ENCODE measurements around the gene EIF5.

Gene EIF5

DNA sequence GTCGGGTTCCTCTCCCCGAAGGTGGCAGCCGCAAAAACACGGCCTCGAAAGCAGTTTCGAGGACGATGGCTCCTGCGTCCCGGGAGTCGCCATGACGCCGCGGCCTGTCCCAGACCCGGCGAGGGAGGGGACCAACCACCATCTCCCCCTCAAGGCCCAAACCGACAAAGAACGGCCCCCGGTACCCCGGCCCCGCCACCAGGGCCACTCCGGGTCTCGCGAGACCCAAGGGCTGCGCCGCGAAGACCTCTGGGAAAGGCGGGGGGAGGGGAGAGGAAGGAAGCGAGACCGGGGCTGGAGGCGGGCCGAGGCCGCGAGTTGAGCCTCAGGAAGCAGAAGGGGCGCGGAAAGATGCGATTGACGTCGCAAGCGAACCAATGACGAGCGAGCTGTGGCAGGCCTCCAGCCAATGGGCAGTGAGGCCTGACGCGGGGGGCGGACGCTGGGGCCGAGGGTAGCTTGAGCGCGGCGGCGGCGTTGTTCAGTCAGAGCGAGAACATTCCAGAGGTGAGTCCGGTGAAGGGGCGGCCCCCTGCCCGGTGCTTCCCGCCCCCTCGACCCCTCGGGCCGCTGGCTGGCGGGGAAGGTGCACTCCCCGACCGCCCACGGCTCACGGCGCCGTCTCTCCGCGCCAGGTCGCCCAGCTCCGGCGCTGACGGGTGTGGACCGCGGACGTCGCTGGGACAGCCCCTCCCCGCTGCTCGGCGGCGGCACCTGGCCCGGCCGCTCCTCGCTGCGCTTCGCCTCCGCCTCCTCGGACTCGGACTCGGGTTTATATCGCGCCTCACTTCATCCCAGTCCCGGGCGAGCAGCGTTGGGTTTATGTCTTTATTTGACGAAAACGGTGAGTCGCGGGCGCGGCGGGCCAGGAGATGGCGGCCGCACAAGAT lies at the start of gene EIF5:
Gene EIF5 (plus strand): TSS at position 484 of the 890 bp plus-strand sequence. CDS start 1,624 bp downstream, outside the sequence.
- H3K4me1 Mint-ChIP-seq: peaks cover 51% of the 10 kb centered on the region
- peak within 1 kb of the TSS; percentile 91 for H3K4me3 Mint-ChIP-seq
- H3K27ac Mint-ChIP-seq: peak within 1 kb of the TSS; percentile 99
- no peaks in the 10 kb centered on the region for H3K9me3 Mint-ChIP-seq
- H3K36me3 Mint-ChIP-seq: peaks cover 28% of the 10 kb centered on the region
- no peaks in the 10 kb centered on the region for H3K27me3 Mint-ChIP-seq

DNA sequence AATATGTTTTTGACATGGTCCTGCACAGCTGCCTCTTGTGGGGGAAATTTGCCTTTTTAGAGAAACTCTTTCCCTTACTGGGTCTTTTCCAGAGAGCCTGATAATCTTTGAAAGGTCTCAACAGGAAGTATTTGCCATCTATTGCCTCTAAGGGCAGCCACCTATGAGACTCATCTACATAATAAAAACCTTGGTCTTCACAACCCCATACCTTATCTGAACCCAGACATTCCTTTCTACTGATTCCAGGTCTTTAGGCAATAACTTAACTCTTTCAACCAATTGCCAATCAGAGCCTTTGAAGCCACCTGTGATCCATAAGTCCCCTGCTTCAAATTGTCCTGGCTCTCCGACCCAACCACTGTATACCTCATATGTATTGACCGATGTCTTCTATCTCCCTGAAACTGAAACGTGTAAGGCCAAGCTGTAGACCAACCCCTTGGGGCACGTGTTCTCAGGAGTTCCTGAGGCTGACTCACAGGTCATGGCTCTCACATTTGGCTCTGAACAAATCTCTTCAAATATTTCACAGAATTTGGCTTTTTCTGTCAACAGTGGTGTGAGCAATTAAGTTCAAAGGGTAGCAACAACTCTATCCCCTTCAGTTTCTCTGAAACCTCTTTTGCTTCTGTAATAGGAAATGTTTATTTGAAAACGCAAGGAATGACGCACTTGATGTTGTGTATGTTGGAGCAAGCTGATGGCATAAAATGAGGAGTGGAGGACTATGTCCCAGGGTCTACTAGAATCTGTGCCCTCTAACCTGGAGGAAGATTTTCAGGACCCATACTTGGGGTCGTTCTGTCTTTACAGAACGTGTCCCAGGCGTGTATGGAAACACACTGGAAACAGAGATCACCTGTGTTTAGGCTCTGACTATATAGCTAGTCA lies 49.2 kb upstream of the EIF5 start:
- Mint-ChIP-seq H3K4me1 (peaks cover 2% of the 10 kb centered on the region), H3K36me3 (no peaks in the 10 kb centered on the region), H3K27ac (no peak overlapping the region), H3K4me3 (no peak overlapping the region), H3K9me3 (no peaks in the 10 kb centered on the region), H3K27me3 (peaks cover 38% of the 10 kb centered on the region)

DNA sequence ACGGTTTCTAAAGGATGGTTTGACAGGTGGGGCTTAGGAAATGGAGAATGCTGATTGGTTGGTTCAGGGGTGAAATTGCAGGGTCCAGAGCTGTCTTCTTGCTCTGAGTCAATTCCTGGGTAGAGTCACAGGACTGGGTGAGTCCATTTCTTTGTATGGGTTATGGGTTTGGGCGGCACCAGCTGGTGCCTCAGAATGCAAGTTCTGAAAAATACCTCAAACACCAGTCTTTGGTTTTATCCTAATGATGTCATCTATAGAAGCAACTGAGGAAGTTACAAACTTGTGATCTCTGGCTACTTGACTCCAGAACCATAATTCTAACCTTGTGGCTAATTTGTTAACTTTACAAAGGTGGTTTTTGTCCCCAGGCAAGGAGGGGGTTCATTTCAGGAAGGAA lies 47.6 kb upstream of the EIF5 start:
- H3K36me3 Mint-ChIP-seq: no peaks in the 10 kb centered on the region
- no peaks in the 10 kb centered on the region for H3K9me3 Mint-ChIP-seq
- H3K4me1 Mint-ChIP-seq: no peaks in the 10 kb centered on the region
- no peak overlapping the region for H3K4me3 Mint-ChIP-seq
- H3K27me3 Mint-ChIP-seq: peaks cover 31% of the 10 kb centered on the region
- no peak overlapping the region for H3K27ac Mint-ChIP-seq

DNA sequence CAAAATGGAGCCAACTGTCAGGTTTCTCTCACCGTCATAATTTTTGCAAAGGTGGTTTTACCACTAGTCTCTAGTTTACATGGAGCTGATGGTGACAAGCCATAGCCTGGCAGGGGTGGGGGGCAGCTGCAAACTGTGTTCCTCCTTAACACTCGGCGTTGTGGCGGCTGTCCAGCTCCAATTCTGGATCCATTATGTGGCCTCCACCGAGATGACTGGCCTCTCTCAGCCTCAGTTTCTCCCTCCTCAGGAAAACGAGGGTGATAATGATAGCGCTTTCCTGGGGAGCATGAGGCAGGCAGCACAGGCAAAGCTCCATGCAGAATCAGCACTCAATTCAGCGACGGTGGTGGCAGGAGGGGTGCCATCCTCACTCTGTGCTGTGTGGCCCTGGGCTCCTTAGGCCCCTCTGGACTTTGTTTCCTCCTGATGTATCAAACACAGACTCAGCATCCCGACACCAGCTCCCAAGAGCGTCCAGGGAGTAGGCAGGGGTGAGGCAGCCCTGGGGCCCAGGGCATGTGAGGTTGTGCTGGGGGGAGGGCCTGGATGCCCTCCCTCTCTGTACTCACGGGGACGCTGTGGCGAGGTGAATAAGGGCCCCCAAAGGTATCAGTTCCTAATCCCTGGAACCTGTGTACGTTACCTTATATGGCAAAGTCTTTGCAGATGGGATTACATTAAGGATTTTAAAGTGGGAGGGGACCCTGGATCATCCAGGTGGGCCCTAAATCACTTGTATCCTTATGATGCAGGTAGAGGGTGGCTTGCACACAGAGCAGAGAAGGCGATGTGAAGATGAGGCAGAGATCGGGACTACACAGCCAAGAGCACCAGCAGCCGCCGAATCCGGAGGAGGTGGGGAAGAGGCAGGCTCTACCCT lies 46.8 kb upstream of the EIF5 start:
- H3K9me3 Mint-ChIP-seq: no peaks in the 10 kb centered on the region
- H3K36me3 Mint-ChIP-seq: no peaks in the 10 kb centered on the region
- H3K27ac Mint-ChIP-seq: no peak overlapping the region

DNA sequence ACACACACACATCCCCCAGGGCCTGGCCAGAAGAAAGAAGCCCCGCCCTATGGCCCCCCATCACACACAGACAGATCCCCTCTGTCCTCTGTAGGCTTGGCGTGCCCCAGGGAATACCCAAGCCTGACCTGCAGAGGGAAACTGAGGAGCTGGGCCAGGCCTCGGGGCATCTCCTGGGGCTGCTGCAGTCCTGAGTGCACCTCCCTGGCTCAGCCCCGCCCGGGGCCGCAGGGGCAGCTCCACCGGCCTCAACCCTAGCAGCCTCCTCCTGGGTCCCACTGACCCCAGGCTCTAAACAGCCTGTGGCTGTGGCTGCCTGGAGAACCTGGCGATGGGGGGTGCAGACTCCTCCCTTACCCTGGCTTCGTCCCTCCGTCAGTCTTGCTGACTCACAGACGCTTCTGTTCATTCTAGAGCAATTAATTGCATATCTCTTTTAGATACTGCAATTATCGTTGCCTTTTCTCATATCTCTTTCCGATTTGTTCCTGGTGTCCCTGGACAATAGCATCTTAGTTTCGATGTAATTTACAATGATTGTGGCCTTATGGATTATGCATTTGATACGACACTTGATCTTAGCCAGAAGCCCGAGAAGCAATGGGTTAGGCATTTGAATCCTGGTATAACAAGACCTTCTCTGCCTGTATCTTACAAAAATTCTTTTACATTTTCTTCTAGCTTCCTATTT lies 45.8 kb upstream of the EIF5 start:
- no peaks in the 10 kb centered on the region for H3K36me3 Mint-ChIP-seq
- no peaks in the 10 kb centered on the region for H3K9me3 Mint-ChIP-seq
- H3K27ac Mint-ChIP-seq: no peak overlapping the region
- no peak overlapping the region for H3K4me3 Mint-ChIP-seq
- peaks cover 22% of the 10 kb centered on the region for H3K27me3 Mint-ChIP-seq
- H3K4me1 Mint-ChIP-seq: no peaks in the 10 kb centered on the region

More for the DNA sequence above, 46.8 kb upstream of the EIF5 start:
- peaks cover 25% of the 10 kb centered on the region for H3K27me3 Mint-ChIP-seq
- H3K4me1 Mint-ChIP-seq: no peaks in the 10 kb centered on the region
- H3K4me3 Mint-ChIP-seq: no peak overlapping the region

DNA sequence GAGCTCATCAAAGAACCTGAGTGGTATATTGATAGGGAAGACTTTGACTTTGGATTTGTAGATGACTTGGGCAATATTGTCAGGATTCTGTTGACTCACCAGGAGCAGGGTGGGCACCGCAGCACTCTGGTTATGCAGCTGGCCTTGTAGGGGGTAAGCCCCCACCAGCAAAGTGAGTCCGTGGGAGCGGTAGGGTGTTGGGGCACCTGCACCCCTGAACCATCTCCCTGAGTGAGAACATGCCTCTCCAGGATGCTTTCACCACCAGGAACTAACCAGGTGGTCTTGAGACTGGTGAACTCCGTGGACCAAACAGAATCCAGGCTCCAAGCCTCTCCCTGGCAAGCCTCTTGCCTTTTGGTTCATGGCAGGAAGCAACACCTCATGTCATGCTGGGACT lies 44.0 kb upstream of the EIF5 start:
- Mint-ChIP-seq H3K27me3 (peaks cover 17% of the 10 kb centered on the region), H3K4me1 (no peaks in the 10 kb centered on the region), H3K36me3 (no peaks in the 10 kb centered on the region), H3K4me3 (no peak overlapping the region), H3K27ac (no peak overlapping the region), H3K9me3 (no peaks in the 10 kb centered on the region)

DNA sequence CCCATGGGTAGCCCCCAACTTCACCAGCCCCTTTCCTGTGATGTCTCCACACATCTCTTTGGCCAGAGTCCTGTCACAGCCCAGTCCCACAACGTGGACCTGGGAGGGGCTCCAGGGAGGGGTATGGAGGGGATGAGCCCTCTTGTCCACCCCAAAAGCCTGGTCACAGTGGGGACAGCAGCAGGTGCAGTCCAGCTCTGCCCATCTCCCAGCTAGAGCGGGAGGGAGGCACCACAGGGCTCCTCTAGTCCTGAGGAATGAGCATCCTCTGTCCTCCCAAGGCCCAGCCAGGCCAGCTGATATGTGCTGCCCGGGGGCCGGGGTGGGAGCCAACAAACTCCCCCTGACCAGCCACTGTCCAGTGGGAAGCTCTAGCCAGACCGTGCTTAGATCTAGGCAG lies 43.5 kb upstream of the EIF5 start:
- H3K27ac Mint-ChIP-seq: no peak overlapping the region

DNA sequence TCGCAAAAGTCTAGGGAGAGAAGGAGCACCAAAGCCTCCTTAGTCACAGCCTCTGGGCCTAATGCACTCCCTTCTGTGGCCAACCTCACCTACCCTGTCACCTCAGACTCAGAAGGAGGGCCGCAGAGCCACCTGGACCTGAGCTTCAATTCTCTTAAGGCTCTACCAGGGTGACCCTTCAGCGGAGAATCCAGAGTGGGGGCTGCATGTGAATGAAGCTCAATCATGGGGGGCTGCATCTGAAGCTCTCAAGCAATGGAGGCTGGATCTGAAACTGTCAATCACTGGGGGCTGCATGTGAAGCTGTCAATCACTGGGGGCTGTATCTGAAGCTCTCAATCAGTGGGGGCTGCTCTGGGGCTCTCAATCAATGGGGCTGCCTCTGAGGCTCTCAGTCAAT lies 43.1 kb upstream of the EIF5 start:
- Mint-ChIP-seq H3K27ac (no peak overlapping the region), H3K36me3 (no peaks in the 10 kb centered on the region), H3K4me1 (no peaks in the 10 kb centered on the region), H3K9me3 (no peaks in the 10 kb centered on the region), H3K4me3 (no peak overlapping the region), H3K27me3 (peaks cover 13% of the 10 kb centered on the region)

More for the DNA sequence above, 43.5 kb upstream of the EIF5 start:
- no peaks in the 10 kb centered on the region for H3K9me3 Mint-ChIP-seq
- no peaks in the 10 kb centered on the region for H3K36me3 Mint-ChIP-seq
- peaks cover 15% of the 10 kb centered on the region for H3K27me3 Mint-ChIP-seq
- H3K4me3 Mint-ChIP-seq: no peak overlapping the region
- no peaks in the 10 kb centered on the region for H3K4me1 Mint-ChIP-seq

DNA sequence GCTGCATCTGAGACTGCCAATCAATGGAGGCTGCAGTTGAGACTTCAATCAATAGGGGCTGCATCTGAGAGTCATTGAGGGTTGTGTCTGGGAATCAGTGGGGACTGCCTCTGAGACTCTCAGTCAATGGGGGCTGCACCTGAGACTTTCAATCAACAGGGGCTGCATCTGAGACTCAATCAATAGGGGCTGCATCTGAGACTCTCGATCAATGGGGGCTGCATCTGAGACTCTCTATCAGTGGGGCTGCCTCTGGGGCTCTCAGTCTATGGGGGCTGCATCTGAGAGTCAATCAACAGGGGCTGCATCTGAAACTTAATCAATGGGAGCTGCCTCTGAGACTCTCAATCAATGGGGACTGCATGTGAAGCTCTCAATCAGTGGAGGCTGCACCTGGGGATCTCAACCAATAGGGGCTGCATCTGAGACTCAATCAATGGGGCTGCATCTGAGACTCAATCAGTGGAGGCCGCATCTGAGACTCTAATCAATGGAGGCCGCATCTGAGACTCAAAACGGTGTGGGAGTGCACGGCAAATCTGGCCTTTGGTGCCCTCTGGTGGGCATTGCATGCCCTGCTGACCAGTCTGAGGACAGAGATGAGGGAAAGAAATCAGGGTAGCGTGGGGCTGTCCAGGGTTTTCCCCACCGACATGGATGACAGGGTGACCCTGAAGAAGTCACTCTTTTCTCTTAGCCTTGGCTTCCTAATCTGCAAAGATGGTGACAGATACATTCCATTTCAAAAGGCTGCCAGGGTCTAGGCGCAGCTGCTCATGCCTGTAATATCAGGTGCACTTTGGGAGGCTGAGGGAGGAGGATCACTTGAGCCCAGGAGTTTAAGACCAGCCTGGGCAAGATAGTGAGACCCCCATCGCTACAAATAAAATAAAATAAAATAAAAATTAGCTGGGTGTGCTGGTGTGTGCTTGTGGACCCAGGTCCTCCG lies 41.3 kb upstream of the EIF5 start:
- Mint-ChIP-seq H3K4me3 (no peak overlapping the region), H3K36me3 (no peaks in the 10 kb centered on the region), H3K4me1 (no peaks in the 10 kb centered on the region), H3K27ac (no peak overlapping the region), H3K27me3 (peaks cover 8% of the 10 kb centered on the region), H3K9me3 (no peaks in the 10 kb centered on the region)

DNA sequence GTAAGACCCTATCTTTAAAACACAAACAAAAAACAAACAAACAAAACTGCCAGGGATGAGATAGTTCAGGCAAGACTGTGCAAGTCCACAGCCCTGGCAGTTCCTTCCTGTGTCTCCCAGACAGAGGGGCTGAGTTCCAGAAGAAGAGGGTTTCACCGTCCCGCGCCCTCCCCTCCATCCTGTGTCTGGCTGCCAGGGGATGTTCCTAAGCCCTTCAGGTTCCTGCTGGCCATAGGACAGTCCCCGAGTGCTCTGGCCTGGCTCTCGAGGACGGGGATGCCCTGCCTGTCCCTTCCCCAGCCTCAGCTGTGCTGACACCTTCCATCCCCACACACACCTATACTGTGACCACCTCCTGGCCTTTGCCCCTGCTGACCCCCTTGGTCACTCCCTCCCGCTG lies 40.6 kb upstream of the EIF5 start:
- H3K4me3 Mint-ChIP-seq: no peak overlapping the region
- peaks cover 8% of the 10 kb centered on the region for H3K27me3 Mint-ChIP-seq
- H3K36me3 Mint-ChIP-seq: no peaks in the 10 kb centered on the region
- no peaks in the 10 kb centered on the region for H3K9me3 Mint-ChIP-seq
- H3K27ac Mint-ChIP-seq: no peak overlapping the region
- no peaks in the 10 kb centered on the region for H3K4me1 Mint-ChIP-seq

DNA sequence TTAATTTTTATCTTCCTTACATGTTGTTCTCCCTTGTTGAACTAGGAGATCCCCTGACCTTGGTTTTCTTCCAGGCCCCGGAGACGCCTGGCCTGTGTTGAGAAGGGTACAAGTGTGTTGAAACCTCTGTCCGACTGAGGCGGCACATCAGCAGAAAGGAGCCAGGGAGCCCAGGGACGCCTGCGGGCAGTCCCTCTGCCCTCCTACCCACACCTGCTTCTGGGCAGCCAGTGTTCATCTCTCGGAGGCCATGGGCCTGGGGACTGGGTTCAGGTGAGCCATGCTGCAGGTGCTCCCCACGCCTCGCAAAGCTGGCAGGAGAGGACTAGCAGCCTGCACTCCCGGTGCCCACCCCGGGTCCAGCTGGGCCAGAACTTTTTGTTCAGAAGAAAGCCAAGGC lies 39.9 kb upstream of the EIF5 start:
- Mint-ChIP-seq H3K9me3 (no peaks in the 10 kb centered on the region), H3K27ac (peak overlapping the region; percentile 46), H3K4me1 (no peaks in the 10 kb centered on the region), H3K27me3 (peaks cover 8% of the 10 kb centered on the region), H3K4me3 (no peak overlapping the region), H3K36me3 (no peaks in the 10 kb centered on the region)

DNA sequence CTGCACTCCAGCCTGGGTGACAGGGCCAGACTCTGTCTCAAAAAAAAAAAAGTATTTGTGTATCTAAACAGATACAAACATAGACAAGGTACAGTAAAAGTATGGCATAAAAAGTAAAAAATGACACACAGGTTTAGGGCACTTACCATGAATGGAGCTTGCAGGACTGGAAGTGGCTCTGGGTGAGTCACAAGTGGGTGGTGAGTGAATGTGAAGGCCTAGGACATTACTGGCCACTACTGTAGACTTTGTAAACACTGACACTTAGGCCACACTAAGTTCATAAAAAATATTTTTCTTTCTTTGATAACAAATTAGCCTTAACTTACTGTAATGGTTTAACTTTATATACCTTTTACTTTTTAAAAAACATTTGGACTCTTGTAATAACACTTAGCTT lies 38.0 kb upstream of the EIF5 start:
- no peak overlapping the region for H3K4me3 Mint-ChIP-seq
- H3K9me3 Mint-ChIP-seq: no peaks in the 10 kb centered on the region
- H3K27ac Mint-ChIP-seq: no peak overlapping the region
- peaks cover 8% of the 10 kb centered on the region for H3K27me3 Mint-ChIP-seq
- H3K4me1 Mint-ChIP-seq: no peaks in the 10 kb centered on the region
- H3K36me3 Mint-ChIP-seq: no peaks in the 10 kb centered on the region

DNA sequence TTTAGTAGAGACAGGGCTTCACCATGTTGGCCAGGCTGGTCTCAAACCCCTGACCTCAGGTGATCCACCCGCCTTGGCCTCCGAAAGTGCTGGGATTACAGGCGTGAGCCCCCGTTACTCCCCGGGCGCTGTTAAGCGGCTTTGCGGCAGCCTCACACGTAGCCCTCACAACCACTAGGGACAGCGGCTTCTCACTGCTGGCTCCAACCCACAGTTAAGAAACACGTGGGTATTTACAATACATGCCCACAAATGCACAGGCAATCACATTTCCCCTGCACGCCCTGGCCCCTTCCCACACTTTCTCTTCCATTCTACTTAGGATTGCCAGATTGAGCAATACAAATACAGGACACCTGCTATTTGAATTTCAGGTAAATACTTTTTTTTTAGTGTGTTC lies 37.0 kb upstream of the EIF5 start:
- no peak overlapping the region for H3K27ac Mint-ChIP-seq
- H3K4me3 Mint-ChIP-seq: no peak overlapping the region
- no peaks in the 10 kb centered on the region for H3K4me1 Mint-ChIP-seq
- H3K27me3 Mint-ChIP-seq: peaks cover 5% of the 10 kb centered on the region
- H3K36me3 Mint-ChIP-seq: no peaks in the 10 kb centered on the region
- no peaks in the 10 kb centered on the region for H3K9me3 Mint-ChIP-seq

DNA sequence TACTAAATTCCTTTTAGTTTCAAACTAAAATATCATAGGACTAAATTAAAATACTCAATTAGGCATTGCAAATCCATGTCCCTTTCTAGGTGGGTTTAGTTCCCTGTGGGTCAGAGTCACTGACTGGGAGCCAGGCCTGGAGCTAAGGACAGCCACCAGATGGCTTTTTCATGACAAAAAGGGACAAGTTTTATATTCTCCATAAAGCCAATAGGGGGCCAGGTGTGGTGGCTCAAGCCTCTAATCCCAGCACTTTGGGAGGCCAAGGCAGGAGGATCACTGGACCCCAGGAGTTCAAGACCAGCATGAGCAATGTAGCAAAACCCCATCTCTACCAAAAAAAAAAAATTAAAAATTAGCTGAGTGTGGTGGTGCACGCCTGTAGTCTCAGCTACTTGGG lies 35.4 kb upstream of the EIF5 start:
- no peaks in the 10 kb centered on the region for H3K9me3 Mint-ChIP-seq
- H3K27ac Mint-ChIP-seq: no peak overlapping the region
- H3K36me3 Mint-ChIP-seq: no peaks in the 10 kb centered on the region
- H3K4me3 Mint-ChIP-seq: no peak overlapping the region
- H3K27me3 Mint-ChIP-seq: peaks cover 2% of the 10 kb centered on the region
- H3K4me1 Mint-ChIP-seq: no peaks in the 10 kb centered on the region
